Fibroblast of lung (primary cell): ENCODE results near the gene ASTN2. TPM values are rescaled to one million over a fixed set of nuclear protein-coding genes. Genes with fewer than 3 reads are reported as not detected.

Experiments
- DNase-seq, 2 donors: peaks; one replicate each; pipeline versions ENCODE4 v3.0.0 to v3.0.0-alpha.2; 2010; ENCODE audit warnings: low read depth in 2 of 2
- H2AFZ ChIP-seq: 2 replicates; pipeline ENCODE4 v1.5.1; 2012; ENCODE audit warnings: low read length, control low read depth, inconsistent platforms
- H3K27ac ChIP-seq: 2 replicates; pipeline ENCODE4 v1.5.1; 2011; ENCODE audit warnings: low read length, control low read depth; ENCODE audit not compliant: insufficient read depth
- H3K27me3 ChIP-seq: 2 replicates; pipeline ENCODE4 v1.5.1; 2011; ENCODE audit warnings: mild to moderate bottlenecking, low read length; ENCODE audit not compliant: control insufficient read depth, insufficient read depth
- H3K36me3 ChIP-seq: 2 replicates; pipeline ENCODE4 v1.5.1; 2011; ENCODE audit warnings: low read length; ENCODE audit not compliant: control insufficient read depth, insufficient read depth
- H3K4me1 ChIP-seq: 2 replicates; pipeline ENCODE4 v1.5.1; 2011; ENCODE audit warnings: low read length; ENCODE audit not compliant: control insufficient read depth, insufficient read depth; ENCODE audit errors: extremely low read depth
- H3K4me2 ChIP-seq: 2 replicates; pipeline ENCODE4 v1.5.1; 2011; ENCODE audit warnings: low read length, control low read depth; ENCODE audit not compliant: insufficient read depth; ENCODE audit errors: extremely low read depth
- H3K4me3 ChIP-seq, 4 experiments: fragments of 200-600 bp in 1 of 4; sonication (generic) in 1 of 4; replicated peaks in 1 of 4; 2 replicates each; pipeline ENCODE4 v1.5.1; 2011 to 2016; ENCODE audit warnings: low read length in 4 of 4, low read depth in 3 of 4, mild to moderate bottlenecking in 3 of 4, control low read depth in 2 of 4, inconsistent platforms in 1 of 4, mixed read lengths in 1 of 4; ENCODE audit not compliant: insufficient read depth in 1 of 4; ENCODE audit errors: control extremely low read depth in 1 of 4
- H3K79me2 ChIP-seq: 2 replicates; pipeline ENCODE4 v1.5.1; 2012; ENCODE audit warnings: mild to moderate bottlenecking, low read length, inconsistent platforms; ENCODE audit not compliant: control insufficient read depth, insufficient read depth
- H3K9ac ChIP-seq: 2 replicates; pipeline ENCODE4 v1.5.1; 2011; ENCODE audit warnings: mild to moderate bottlenecking, low read length, control low read depth; ENCODE audit not compliant: insufficient read depth
- H3K9me3 ChIP-seq: 2 replicates; pipeline ENCODE4 v1.5.1; 2012; ENCODE audit warnings: low read depth, low read length; ENCODE audit not compliant: control insufficient read depth, insufficient read depth
- H4K20me1 ChIP-seq: 2 replicates; pipeline ENCODE4 v1.5.1; 2011; ENCODE audit warnings: low read length; ENCODE audit not compliant: control insufficient read depth, insufficient read depth; ENCODE audit errors: extremely low read depth
- CTCF ChIP-seq, 2 donors: IDR thresholded peaks in 1 of 2; conservative IDR thresholded peaks in 1 of 2; 1 replicate in 1 of 2; 2 replicates in 1 of 2; pipeline ENCODE4 v1.5.1; 2011 to 2012; ENCODE audit warnings: low read length in 2 of 2, control low read depth in 1 of 2, inconsistent platforms in 1 of 2, low read depth in 1 of 2, mild to moderate bottlenecking in 1 of 2
- EZH2 ChIP-seq: IDR thresholded peaks from 2 replicates; pipeline ENCODE4 v1.5.1; 2012; ENCODE audit warnings: low read length, control low read depth, mild to moderate bottlenecking; ENCODE audit errors: missing control alignments
- polyA plus RNA-seq, 2 donors: library from polyadenylated mRNA; depleted of rRNA in 1 of 2; stranded (reverse) in 1 of 2; unstranded in 1 of 2; fragments of >200 nt; gene quantifications; 2 replicates each; pipeline ENCODE4 v1.2.1, GENCODE V29; 2011 to 2012; ENCODE audit warnings: missing spikeins in 1 of 2
- total RNA-seq: library from RNA; depleted of rRNA; stranded (reverse); fragments of >200 nt; gene quantifications from 2 replicates; pipeline ENCODE4 v1.2.1, GENCODE V29; 2014

The ASTN2 gene
- total and polyA plus RNA-seq, 2 donors (not counting 1 experiment from before 2014, with no cell fraction given) = 2.2 to 19.2 TPM

GRCh38 chr9:116721944-116722343 is 692.9 kb downstream of the ASTN2 start:
- H3K4me3 ChIP-seq = no peak overlapping the region
- H3K79me2 ChIP-seq = no peaks in the 10 kb centered on the region

GRCh38 chr9:116721411-116721810 is 693.4 kb downstream of the ASTN2 start:
- Histone ChIP-seq H3K27me3 (no peaks in the 10 kb centered on the region), H3K27ac (no peak overlapping the region), H3K4me1 (peaks cover 2% of the 10 kb centered on the region), H3K36me3 (no peaks in the 10 kb centered on the region), H3K9ac (no peak overlapping the region), H3K4me3 (no peak overlapping the region), H4K20me1 (no peaks in the 10 kb centered on the region), H2AFZ (no peak overlapping the region), H3K79me2 (no peaks in the 10 kb centered on the region), H3K4me2 (no peak overlapping the region), H3K9me3 (no peaks in the 10 kb centered on the region)
- TF ChIP-seq CTCF (conservative IDR thresholded peaks at IDR 0.05 in 1 of 2, IDR thresholded peaks at IDR 0.05 in 1 of 2; ENCODE audit: low read depth in 1 of 2, low read length in 2 of 2) (no peak), EZH2 (no peak)
- no peak for DNase-seq

More at GRCh38 chr9:116721944-116722343, 692.9 kb downstream of the ASTN2 start:
- TF ChIP-seq CTCF (conservative IDR thresholded peaks at IDR 0.05 in 1 of 2, IDR thresholded peaks at IDR 0.05 in 1 of 2; ENCODE audit: low read depth in 1 of 2, low read length in 2 of 2) (no peak), EZH2 (no peak)
- Histone ChIP-seq H3K9ac (no peak overlapping the region), H4K20me1 (no peaks in the 10 kb centered on the region), H3K4me1 (peaks cover 2% of the 10 kb centered on the region), H3K9me3 (no peaks in the 10 kb centered on the region), H3K27me3 (no peaks in the 10 kb centered on the region), H3K4me2 (no peak overlapping the region), H3K27ac (no peak overlapping the region), H3K36me3 (no peaks in the 10 kb centered on the region), H2AFZ (no peak overlapping the region)
- no peak for DNase-seq

GRCh38 chr9:116720111-116720510 is 694.7 kb downstream of the ASTN2 start:
- H3K36me3 ChIP-seq = no peaks in the 10 kb centered on the region
- no peak overlapping the region for H3K4me3 ChIP-seq
- no peaks in the 10 kb centered on the region for H4K20me1 ChIP-seq
- no peak overlapping the region for H2AFZ ChIP-seq
- TF ChIP-seq EZH2 = no peak
- TF ChIP-seq CTCF (conservative IDR thresholded peaks at IDR 0.05 in 1 of 2, IDR thresholded peaks at IDR 0.05 in 1 of 2; ENCODE audit: low read depth in 1 of 2, low read length in 2 of 2) = no peak
- peaks cover 2% of the 10 kb centered on the region for H3K4me1 ChIP-seq
- no peaks in the 10 kb centered on the region for H3K9me3 ChIP-seq
- H3K79me2 ChIP-seq = no peaks in the 10 kb centered on the region
- no peak overlapping the region for H3K27ac ChIP-seq
- H3K27me3 ChIP-seq = no peaks in the 10 kb centered on the region
- no peak for DNase-seq
- H3K9ac ChIP-seq = no peak overlapping the region
- no peak overlapping the region for H3K4me2 ChIP-seq
